Measurements from ENCODE around the gene KRT6A. TPM values are rescaled to one million over a fixed set of nuclear protein-coding genes. Genes with fewer than 3 reads are reported as not detected.

Gene KRT6A
- polyA plus RNA-seq, 1 donor (not counting 4 experiments of a cell fraction or from before 2014, with no cell fraction given): 12,338 TPM

DNA sequence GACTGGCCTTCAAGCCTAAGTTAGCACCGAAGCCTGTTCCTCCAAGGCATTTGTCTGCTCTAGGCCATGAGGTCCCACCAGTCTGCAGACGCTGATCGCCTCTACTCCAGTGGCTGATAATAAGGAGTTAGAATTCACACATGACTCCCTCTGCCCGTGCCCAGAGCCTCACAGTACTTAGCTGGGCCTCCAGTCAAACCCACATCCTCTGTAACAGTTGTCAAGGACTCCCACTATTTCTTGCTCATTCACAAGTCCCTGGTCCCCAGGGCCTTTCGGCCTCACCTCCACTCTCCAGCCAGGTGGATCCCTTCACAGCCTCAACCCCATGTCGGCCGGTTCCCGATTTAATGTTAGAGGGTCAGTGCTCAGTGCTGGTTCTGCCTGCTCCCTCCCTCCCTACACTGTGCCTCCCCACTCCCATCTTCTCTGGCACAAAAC, 33.5 kb upstream of the KRT6A start:
- Histone ChIP-seq H2AFZ (ENCODE audit: control insufficient read depth, low read length) (no peak overlapping the region), H4K20me1 (ENCODE audit: control insufficient read depth, extremely low read depth, insufficient read depth, low read length) (no peaks in the 10 kb centered on the region)
- TF ChIP-seq, protein P1, sequence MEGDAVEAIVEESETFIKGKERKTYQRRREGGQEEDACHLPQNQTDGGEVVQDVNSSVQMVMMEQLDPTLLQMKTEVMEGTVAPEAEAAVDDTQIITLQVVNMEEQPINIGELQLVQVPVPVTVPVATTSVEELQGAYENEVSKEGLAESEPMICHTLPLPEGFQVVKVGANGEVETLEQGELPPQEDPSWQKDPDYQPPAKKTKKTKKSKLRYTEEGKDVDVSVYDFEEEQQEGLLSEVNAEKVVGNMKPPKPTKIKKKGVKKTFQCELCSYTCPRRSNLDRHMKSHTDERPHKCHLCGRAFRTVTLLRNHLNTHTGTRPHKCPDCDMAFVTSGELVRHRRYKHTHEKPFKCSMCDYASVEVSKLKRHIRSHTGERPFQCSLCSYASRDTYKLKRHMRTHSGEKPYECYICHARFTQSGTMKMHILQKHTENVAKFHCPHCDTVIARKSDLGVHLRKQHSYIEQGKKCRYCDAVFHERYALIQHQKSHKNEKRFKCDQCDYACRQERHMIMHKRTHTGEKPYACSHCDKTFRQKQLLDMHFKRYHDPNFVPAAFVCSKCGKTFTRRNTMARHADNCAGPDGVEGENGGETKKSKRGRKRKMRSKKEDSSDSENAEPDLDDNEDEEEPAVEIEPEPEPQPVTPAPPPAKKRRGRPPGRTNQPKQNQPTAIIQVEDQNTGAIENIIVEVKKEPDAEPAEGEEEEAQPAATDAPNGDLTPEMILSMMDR (optimal IDR thresholded peaks at IDR 0.05 in 1 of 3, IDR thresholded peaks at IDR 0.05 in 1 of 3, conservative IDR thresholded peaks at IDR 0.05 in 1 of 3; ENCODE audit: extremely low read depth in 1 of 3, insufficient read depth in 2 of 3, low read length in 3 of 3): no peak
- no peak for TF ChIP-seq EZH2 (IDR thresholded peaks at IDR 0.05; ENCODE audit: low read length)

DNA sequence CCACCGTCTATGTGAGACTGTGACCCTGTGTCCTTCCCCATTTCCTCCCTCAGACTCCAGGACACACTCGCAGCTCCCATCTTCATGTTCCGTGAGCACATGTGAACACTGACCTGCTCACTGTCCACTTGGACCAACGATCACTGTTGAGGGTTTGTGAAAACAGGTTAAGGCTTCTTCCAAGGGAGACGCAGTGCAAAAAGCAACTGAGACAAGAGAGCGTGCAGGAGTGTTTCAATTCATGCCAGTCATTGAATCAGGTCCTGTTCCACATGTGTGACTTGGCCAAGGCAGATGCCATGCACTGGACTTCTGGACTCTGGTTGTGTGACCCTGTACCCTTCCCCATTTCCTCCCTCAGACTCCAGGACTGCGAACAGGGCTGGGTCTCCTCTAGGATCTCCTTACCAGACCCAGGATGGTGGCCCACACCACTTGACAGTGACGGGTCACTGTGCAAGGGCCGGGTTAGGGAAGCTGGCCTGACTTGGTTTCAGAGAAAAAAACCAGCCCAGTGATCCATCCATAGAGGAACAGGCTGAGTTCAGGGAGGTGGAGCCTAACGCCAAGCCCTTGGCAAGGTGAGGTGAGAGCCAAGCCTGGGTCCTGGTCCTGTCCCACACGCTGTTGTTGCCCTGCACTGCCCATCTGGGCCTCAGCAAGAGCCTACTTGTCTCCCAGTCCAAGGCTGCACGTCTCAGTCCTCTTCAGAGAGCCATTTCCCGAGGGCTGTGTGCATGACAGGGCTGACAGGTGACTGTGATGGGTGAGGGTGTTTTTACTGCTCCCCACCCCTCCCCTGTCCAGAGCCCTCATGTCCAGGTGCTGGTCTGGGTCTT, 32.8 kb upstream of the KRT6A start:
- no peaks in the 10 kb centered on the region for H3K9me3 ChIP-seq (ENCODE audit: control insufficient read depth, low read depth, low read length)
- H3K36me3 ChIP-seq (ENCODE audit: control insufficient read depth in 2 of 2, extremely low read depth in 1 of 2, insufficient read depth in 2 of 2, low read length in 2 of 2): no peaks in the 10 kb centered on the region
- no peaks in the 10 kb centered on the region for H3K9me1 ChIP-seq (ENCODE audit: control insufficient read depth, extremely low read depth, insufficient read depth, low read length)
- H3K27ac ChIP-seq (ENCODE audit: control insufficient read depth, insufficient read depth, low read length): peak overlapping the region; percentile 98
- DNase-seq (ENCODE audit: low read depth, low spot score) (no peak), FAIRE-seq (peak; percentile 64)
- dilution Hi-C loops (cut with MboI; ENCODE audit: extremely low pct_ligation_motif_present, low sequenced_read_pairs): no loop called here
- H3K4me3 ChIP-seq (ENCODE audit: control insufficient read depth in 2 of 3, extremely low read depth in 1 of 3, insufficient read depth in 2 of 3, low read depth in 1 of 3, low read length in 3 of 3): peak overlapping the region; percentile 19 to 70 (median 55)
- H2AFZ ChIP-seq (ENCODE audit: control insufficient read depth, low read length): peak overlapping the region; percentile 36
- peak overlapping the region; percentile 92 for H3K9ac ChIP-seq (ENCODE audit: control insufficient read depth, extremely low read depth, insufficient read depth, low read length)
- no peaks in the 10 kb centered on the region for H3K79me2 ChIP-seq (ENCODE audit: control insufficient read depth, insufficient read depth, low read length)
- peak overlapping the region; percentile 96 for H3K4me2 ChIP-seq (ENCODE audit: control insufficient read depth, extremely low read depth, insufficient read depth, low read depth, low read length)
- no peaks in the 10 kb centered on the region for H3K27me3 ChIP-seq (ENCODE audit: control insufficient read depth, extremely low read depth, insufficient read depth, low read length)
- peaks cover 59% of the 10 kb centered on the region for H3K4me1 ChIP-seq (ENCODE audit: control insufficient read depth, extremely low read depth, insufficient read depth, low read length)
- no peaks in the 10 kb centered on the region for H4K20me1 ChIP-seq (ENCODE audit: control insufficient read depth, extremely low read depth, insufficient read depth, low read length)
- TF ChIP-seq, protein P1 (optimal IDR thresholded peaks at IDR 0.05 in 1 of 3, IDR thresholded peaks at IDR 0.05 in 1 of 3, conservative IDR thresholded peaks at IDR 0.05 in 1 of 3; ENCODE audit: extremely low read depth in 1 of 3, insufficient read depth in 2 of 3, low read length in 3 of 3): no peak
- no peak for TF ChIP-seq EZH2 (IDR thresholded peaks at IDR 0.05; ENCODE audit: low read length)

More for the DNA sequence above, 33.5 kb upstream of the KRT6A start:
- dilution Hi-C loops (cut with MboI; ENCODE audit: extremely low pct_ligation_motif_present, low sequenced_read_pairs): no loop called here
- peaks cover 54% of the 10 kb centered on the region for H3K4me1 ChIP-seq (ENCODE audit: control insufficient read depth, extremely low read depth, insufficient read depth, low read length)
- peak overlapping the region; percentile 98 for H3K27ac ChIP-seq (ENCODE audit: control insufficient read depth, insufficient read depth, low read length)
- DNase-seq (ENCODE audit: low read depth, low spot score): no peak
- no peaks in the 10 kb centered on the region for H3K79me2 ChIP-seq (ENCODE audit: control insufficient read depth, insufficient read depth, low read length)
- H3K4me2 ChIP-seq (ENCODE audit: control insufficient read depth, extremely low read depth, insufficient read depth, low read depth, low read length): peak overlapping the region; percentile 96
- H3K4me3 ChIP-seq (ENCODE audit: control insufficient read depth in 2 of 3, extremely low read depth in 1 of 3, insufficient read depth in 2 of 3, low read depth in 1 of 3, low read length in 3 of 3): no peak overlapping the region
- FAIRE-seq: peak; percentile 48
- H3K36me3 ChIP-seq (ENCODE audit: control insufficient read depth in 2 of 2, extremely low read depth in 1 of 2, insufficient read depth in 2 of 2, low read length in 2 of 2): no peaks in the 10 kb centered on the region
- no peaks in the 10 kb centered on the region for H3K9me3 ChIP-seq (ENCODE audit: control insufficient read depth, low read depth, low read length)
- peak overlapping the region; percentile 92 for H3K9ac ChIP-seq (ENCODE audit: control insufficient read depth, extremely low read depth, insufficient read depth, low read length)
- no peaks in the 10 kb centered on the region for H3K9me1 ChIP-seq (ENCODE audit: control insufficient read depth, extremely low read depth, insufficient read depth, low read length)
- H3K27me3 ChIP-seq (ENCODE audit: control insufficient read depth, extremely low read depth, insufficient read depth, low read length): no peaks in the 10 kb centered on the region

Data from keratinocyte (primary cell).